ENCODE data around the gene CXCR6. TPM values are rescaled to one million over a fixed set of nuclear protein-coding genes. Genes with fewer than 3 reads are reported as not detected.
"Not testable (repeated sequence)": the region's sequence is repeated elsewhere in the genome, so short reads cannot be mapped to it uniquely, and the experiment has no call there.

The CXCR6 gene
- total RNA-seq, 1 donor from 2014 or later: not detected

GRCh38 chr3:45995236-45996192 lies 52.2 kb downstream of the CXCR6 start, which contains the start of gene FYCO1:
TSS of gene FYCO1 (minus strand) at chr3:45995824. CDS start at chr3:45984910, 10,914 bp downstream.
- DNase-seq (ENCODE audit: extremely low spot score, unreplicated experiment): peak; percentile 96
- Mint-ChIP-seq H3K4me3 (ENCODE audit: unreplicated experiment) (peak within 1 kb of the TSS; percentile 81), H3K9me3 (ENCODE audit: unreplicated experiment) (no peaks in the 10 kb centered on the region), H3K36me3 (ENCODE audit: unreplicated experiment) (no peaks in the 10 kb centered on the region), H3K27ac (ENCODE audit: unreplicated experiment) (peak within 1 kb of the TSS; percentile 62), H3K27me3 (ENCODE audit: unreplicated experiment) (peaks cover 21% of the 10 kb centered on the region), H3K4me1 (ENCODE audit: unreplicated experiment) (peaks cover 5% of the 10 kb centered on the region)
- TF ChIP-seq CTCF (IDR thresholded peaks at IDR 0.05): no peak

GRCh38 chr3:45997499-45997898 lies 54.2 kb downstream of the CXCR6 start:
- H3K4me1 Mint-ChIP-seq (ENCODE audit: unreplicated experiment); H3K9me3 Mint-ChIP-seq (ENCODE audit: unreplicated experiment); H3K36me3 Mint-ChIP-seq (ENCODE audit: unreplicated experiment); H3K27ac Mint-ChIP-seq (ENCODE audit: unreplicated experiment); H3K4me3 Mint-ChIP-seq (ENCODE audit: unreplicated experiment); DNase-seq (ENCODE audit: extremely low spot score, unreplicated experiment): not testable (repeated sequence)
- H3K27me3 Mint-ChIP-seq (ENCODE audit: unreplicated experiment): peaks cover 21% of the 10 kb centered on the region

GRCh38 chr3:45997942-45998341 lies 54.7 kb downstream of the CXCR6 start:
- TF ChIP-seq CTCF (IDR thresholded peaks at IDR 0.05): no peak
- Mint-ChIP-seq H3K27ac (ENCODE audit: unreplicated experiment) (no peak overlapping the region), H3K4me3 (ENCODE audit: unreplicated experiment) (no peak overlapping the region), H3K36me3 (ENCODE audit: unreplicated experiment) (no peaks in the 10 kb centered on the region), H3K27me3 (ENCODE audit: unreplicated experiment) (peaks cover 21% of the 10 kb centered on the region), H3K9me3 (ENCODE audit: unreplicated experiment) (no peaks in the 10 kb centered on the region), H3K4me1 (ENCODE audit: unreplicated experiment) (peaks cover 5% of the 10 kb centered on the region)
- DNase-seq (ENCODE audit: extremely low spot score, unreplicated experiment): no peak

Other genes starting within 250 kb of the CXCR6 start
- not detected in 2 replicates for gene SLC6A20, start 146.9 kb upstream of the CXCR6 start, total RNA-seq
- gene LZTFL1, start 101.3 kb upstream of the CXCR6 start, total RNA-seq: 20.2 and 23.0 TPM in 2 replicates
- not detected in 2 replicates for gene CCR9, start 56.9 kb upstream of the CXCR6 start, total RNA-seq
- gene FYCO1, start 52.4 kb downstream of the CXCR6 start, total RNA-seq: 31.8 and 35.0 TPM in 2 replicates
- gene XCR1, start 84.0 kb downstream of the CXCR6 start, total RNA-seq: not detected in 2 replicates

Data from osteocyte (in vitro differentiated cells).